ENCODE data around the gene KLHL36.

- TF ChIP-seq POLR2A (IDR thresholded peaks at IDR 0.05) (no peak), EP300 (IDR thresholded peaks at IDR 0.05) (no peak)
- TF ChIP-seq, protein P1, sequence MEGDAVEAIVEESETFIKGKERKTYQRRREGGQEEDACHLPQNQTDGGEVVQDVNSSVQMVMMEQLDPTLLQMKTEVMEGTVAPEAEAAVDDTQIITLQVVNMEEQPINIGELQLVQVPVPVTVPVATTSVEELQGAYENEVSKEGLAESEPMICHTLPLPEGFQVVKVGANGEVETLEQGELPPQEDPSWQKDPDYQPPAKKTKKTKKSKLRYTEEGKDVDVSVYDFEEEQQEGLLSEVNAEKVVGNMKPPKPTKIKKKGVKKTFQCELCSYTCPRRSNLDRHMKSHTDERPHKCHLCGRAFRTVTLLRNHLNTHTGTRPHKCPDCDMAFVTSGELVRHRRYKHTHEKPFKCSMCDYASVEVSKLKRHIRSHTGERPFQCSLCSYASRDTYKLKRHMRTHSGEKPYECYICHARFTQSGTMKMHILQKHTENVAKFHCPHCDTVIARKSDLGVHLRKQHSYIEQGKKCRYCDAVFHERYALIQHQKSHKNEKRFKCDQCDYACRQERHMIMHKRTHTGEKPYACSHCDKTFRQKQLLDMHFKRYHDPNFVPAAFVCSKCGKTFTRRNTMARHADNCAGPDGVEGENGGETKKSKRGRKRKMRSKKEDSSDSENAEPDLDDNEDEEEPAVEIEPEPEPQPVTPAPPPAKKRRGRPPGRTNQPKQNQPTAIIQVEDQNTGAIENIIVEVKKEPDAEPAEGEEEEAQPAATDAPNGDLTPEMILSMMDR (IDR thresholded peaks at IDR 0.05) = no peak
Observed at GRCh38 chr16:84603940-84604339, 44.4 kb upstream of the KLHL36 start.
